K562 (cell line): Measurements from ENCODE around the gene ZMIZ1. TPM values are rescaled to one million over a fixed set of nuclear protein-coding genes. Genes with fewer than 3 reads are reported as not detected.
A peak's percentile ranks its signal among the peaks of the same experiment; 100 is the strongest.

Source experiments
- ARNT ChIP-seq, 2 experiments: fragments of 450-650 bp; IDR thresholded peaks; 2 replicates each; pipeline ENCODE4 v1.6.1; 2016; ENCODE audit warnings: mild to moderate bottlenecking in 1 of 2
- E2F3 ChIP-seq: fragments of 250-450 bp; sonication (Bioruptor Pico); IDR thresholded peaks from 2 replicates; pipeline ENCODE4 v1.4.0; 2020; ENCODE audit warnings: mild to moderate bottlenecking
- FOXA3 ChIP-seq, 2 experiments: fragments of 450-650 bp in 1 of 2; sonication (generic) in 1 of 2; formaldehyde crosslinking; IDR thresholded peaks in 1 of 2; conservative IDR thresholded peaks in 1 of 2; 2 replicates each; pipeline versions ENCODE4 v1.4.0 to v1.8.0; 2020 to 2022; ENCODE audit warnings: mild to moderate bottlenecking in 2 of 2, missing genetic modification reagents in 1 of 2
- FUS ChIP-seq: fragments of 200-400 bp; formaldehyde crosslinking; optimal IDR thresholded peaks from 2 replicates; pipeline ENCODE3; 2017; ENCODE audit warnings: low read depth, low read length
- HLTF ChIP-seq: fragments of 450-650 bp; IDR thresholded peaks from 2 replicates; pipeline ENCODE4 v1.6.1; 2016
- HNRNPH1 ChIP-seq: fragments of 200-400 bp; formaldehyde crosslinking; optimal IDR thresholded peaks from 2 replicates; pipeline ENCODE3; 2017; ENCODE audit warnings: low read depth, mild to moderate bottlenecking, low read length, moderate library complexity
- KAT2B ChIP-seq: IDR thresholded peaks from one replicate; pipeline ENCODE4 v1.6.1; 2012; ENCODE audit warnings: low read depth, mild to moderate bottlenecking, control low read depth, inconsistent platforms, low read length, moderate library complexity
- LCOR ChIP-seq: sonication (generic); formaldehyde crosslinking; IDR thresholded peaks from 2 replicates; pipeline ENCODE4 v1.8.0; 2022; ENCODE audit warnings: mild to moderate bottlenecking, missing genetic modification reagents
- MTA3 ChIP-seq: fragments of 450-650 bp; formaldehyde crosslinking; IDR thresholded peaks from 2 replicates; pipeline ENCODE4 v1.6.1; 2017; ENCODE audit warnings: mild to moderate bottlenecking, borderline replicate concordance
- NBN ChIP-seq: fragments of 450-650 bp; IDR thresholded peaks from 2 replicates; pipeline ENCODE4 v1.6.1; 2016; ENCODE audit warnings: low read depth, mild to moderate bottlenecking
- NCOA2 ChIP-seq, 2 experiments: fragments of 450-650 bp; IDR thresholded peaks; 2 replicates each; pipeline ENCODE4 v1.6.1; 2018; ENCODE audit warnings: mild to moderate bottlenecking in 2 of 2, moderate library complexity in 1 of 2; ENCODE audit not compliant: partially characterized antibody in 2 of 2
- NR4A1 ChIP-seq, 2 experiments: fragments of 250-450 bp in 1 of 2; fragments of 450-650 bp in 1 of 2; sonication (Bioruptor Pico) in 1 of 2; IDR thresholded peaks; 2 replicates each; pipeline versions ENCODE4 v1.4.0 to v1.6.1; 2016 to 2020; ENCODE audit warnings: mild to moderate bottlenecking in 2 of 2, missing compliant biosample characterization in 1 of 2, missing genetic modification characterization in 1 of 2, moderate library complexity in 1 of 2
- PHB ChIP-seq: fragments of 250-450 bp; sonication (Bioruptor Pico); IDR thresholded peaks from 2 replicates; pipeline ENCODE4 v1.5.0; 2021
- POU5F1 ChIP-seq: fragments of 150-350 bp; IDR thresholded peaks from 2 replicates; pipeline ENCODE4 v1.6.1; 2014; ENCODE audit warnings: borderline replicate concordance, low read length, low read depth, mild to moderate bottlenecking; ENCODE audit not compliant: partially characterized antibody
- PPARD ChIP-seq: fragments of 250-450 bp; sonication (Bioruptor Pico); IDR thresholded peaks from 2 replicates; pipeline ENCODE4 v1.8.0; 2022; ENCODE audit warnings: inconsistent platforms, mild to moderate bottlenecking, moderate library complexity
- RFX5 ChIP-seq: IDR thresholded peaks from 2 replicates; pipeline ENCODE4 v1.6.1; 2011; ENCODE audit warnings: low read depth, mild to moderate bottlenecking, improper control_type of control experiment, low read length
- SOX6 ChIP-seq: fragments of 450-650 bp; IDR thresholded peaks from 2 replicates; pipeline ENCODE4 v1.6.1; 2014; ENCODE audit warnings: mild to moderate bottlenecking
- STAG1 ChIP-seq: sonication (generic); formaldehyde crosslinking; IDR thresholded peaks from 2 replicates; pipeline ENCODE4 v1.5.0; 2020; ENCODE audit warnings: missing genetic modification reagents, borderline replicate concordance
- TAF9B ChIP-seq: fragments of 450-650 bp; IDR thresholded peaks from 2 replicates; pipeline ENCODE4 v1.6.1; 2018; ENCODE audit warnings: mild to moderate bottlenecking; ENCODE audit not compliant: partially characterized antibody
- WHSC1 ChIP-seq: IDR thresholded peaks from one replicate; pipeline ENCODE4 v1.6.1; 2012; ENCODE audit warnings: low read length, control low read depth, inconsistent platforms
- ZNF146 ChIP-seq: IDR thresholded peaks from one replicate; pipeline ENCODE4 v1.6.1; 2018; ENCODE audit warnings: missing compliant biosample characterization; ENCODE audit not compliant: unreplicated experiment
- ZNF174 ChIP-seq: fragments of 250-450 bp; sonication (Bioruptor Pico); IDR thresholded peaks from 2 replicates; pipeline ENCODE4 v1.4.0; 2020; ENCODE audit warnings: mild to moderate bottlenecking
- ZNF41 ChIP-seq: fragments of 250-450 bp; sonication (Bioruptor Pico); conservative IDR thresholded peaks from 2 replicates; pipeline ENCODE4 v1.4.0; 2020; ENCODE audit warnings: mild to moderate bottlenecking
- polyA plus RNA-seq, 8 experiments: library from polyadenylated mRNA; depleted of rRNA in 4 of 8; stranded (reverse) in 5 of 8; unstranded in 3 of 8; fragments of >200 nt; fragmentation: Nextera tagmentation in 2 of 8; fragmentation: Illumina TruSeq in 1 of 8; extraction: Ambion mirVana in 2 of 8; extraction: Trizol in 1 of 8; gene quantifications; 2 replicates each; pipeline versions ENCODE4 v1.2.1 to v1.2.3, GENCODE V29; 2011 to 2014; ENCODE audit warnings: inconsistent platforms in 1 of 8, missing spikeins in 1 of 8
- total RNA-seq, 7 experiments: library from RNA; depleted of rRNA in 6 of 7; stranded (reverse); fragments of >200 nt in 6 of 7; fragmentation: Illumina TruSeq in 2 of 7; extraction: Trizol in 2 of 7; gene quantifications; 2 replicates each; pipeline versions ENCODE4 v1.2.1 to v1.2.3, GENCODE V29; 2011 to 2021; ENCODE audit warnings: low replicate concordance in 1 of 7
- TF ChIP-seq, protein P1 (sequence below): fragments of 250-450 bp; sonication (Bioruptor Pico); IDR thresholded peaks from 2 replicates; pipeline ENCODE4 v1.4.0; 2020; ENCODE audit warnings: mild to moderate bottlenecking, moderate library complexity, borderline replicate concordance
- TF ChIP-seq, protein P2 (sequence below): fragments of 450-650 bp; IDR thresholded peaks from 2 replicates; pipeline ENCODE4 v1.6.1; 2016; ENCODE audit warnings: missing biosample characterization, missing genetic modification characterization
- TF ChIP-seq, protein P3 (sequence below): fragments of 450-650 bp; conservative IDR thresholded peaks from 2 replicates; pipeline ENCODE4 v1.6.1; 2016; ENCODE audit warnings: missing genetic modification characterization, low read depth, mild to moderate bottlenecking, missing compliant biosample characterization, moderate library complexity

The ZMIZ1 gene
- total and polyA plus RNA-seq, 9 of the 15 experiments (the other 6 are each of a cell fraction or from before 2014, with no cell fraction given), result 1.0 to 37.3 (median 4.3) TPM

DNA sequence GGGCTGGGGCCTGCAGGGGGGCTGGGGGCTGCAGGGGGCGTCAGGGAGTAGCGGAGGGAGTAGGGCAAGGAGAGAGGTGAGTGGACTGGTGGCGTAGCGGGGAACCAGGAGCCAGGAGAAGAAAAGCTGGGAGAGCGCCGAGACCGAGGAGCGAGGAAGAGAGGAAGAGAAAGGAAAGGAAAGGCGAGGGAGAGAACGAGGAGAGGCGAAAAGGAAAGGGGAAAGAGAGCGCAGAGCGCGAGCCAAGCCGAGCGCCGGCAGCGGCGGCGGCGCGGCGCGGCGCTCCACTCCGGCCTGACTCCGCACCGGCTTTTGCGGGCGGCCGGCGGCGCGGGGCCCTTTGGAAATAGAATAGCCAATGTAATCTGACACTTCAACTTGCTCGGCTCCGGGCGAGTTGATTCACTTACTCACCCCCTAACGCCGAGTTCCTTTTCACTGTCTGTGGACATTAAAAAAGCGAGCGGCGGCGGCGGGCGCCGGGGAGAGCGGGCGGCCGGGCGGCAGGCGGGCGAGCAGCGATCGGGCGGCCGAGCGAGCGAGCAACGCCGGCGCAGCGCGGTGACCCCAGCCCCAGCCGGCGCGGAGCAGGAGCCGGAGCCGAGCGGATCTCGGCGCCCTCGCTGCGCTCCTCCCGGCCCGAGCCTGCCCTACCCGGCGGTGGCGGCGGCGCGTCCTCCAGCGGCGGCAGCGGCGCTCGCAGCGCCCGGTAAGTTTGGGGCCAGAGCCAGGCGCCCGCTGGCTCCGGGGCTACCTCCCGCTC, at the start of gene ZMIZ1 (continued):
- TF ChIP-seq, protein P1, sequence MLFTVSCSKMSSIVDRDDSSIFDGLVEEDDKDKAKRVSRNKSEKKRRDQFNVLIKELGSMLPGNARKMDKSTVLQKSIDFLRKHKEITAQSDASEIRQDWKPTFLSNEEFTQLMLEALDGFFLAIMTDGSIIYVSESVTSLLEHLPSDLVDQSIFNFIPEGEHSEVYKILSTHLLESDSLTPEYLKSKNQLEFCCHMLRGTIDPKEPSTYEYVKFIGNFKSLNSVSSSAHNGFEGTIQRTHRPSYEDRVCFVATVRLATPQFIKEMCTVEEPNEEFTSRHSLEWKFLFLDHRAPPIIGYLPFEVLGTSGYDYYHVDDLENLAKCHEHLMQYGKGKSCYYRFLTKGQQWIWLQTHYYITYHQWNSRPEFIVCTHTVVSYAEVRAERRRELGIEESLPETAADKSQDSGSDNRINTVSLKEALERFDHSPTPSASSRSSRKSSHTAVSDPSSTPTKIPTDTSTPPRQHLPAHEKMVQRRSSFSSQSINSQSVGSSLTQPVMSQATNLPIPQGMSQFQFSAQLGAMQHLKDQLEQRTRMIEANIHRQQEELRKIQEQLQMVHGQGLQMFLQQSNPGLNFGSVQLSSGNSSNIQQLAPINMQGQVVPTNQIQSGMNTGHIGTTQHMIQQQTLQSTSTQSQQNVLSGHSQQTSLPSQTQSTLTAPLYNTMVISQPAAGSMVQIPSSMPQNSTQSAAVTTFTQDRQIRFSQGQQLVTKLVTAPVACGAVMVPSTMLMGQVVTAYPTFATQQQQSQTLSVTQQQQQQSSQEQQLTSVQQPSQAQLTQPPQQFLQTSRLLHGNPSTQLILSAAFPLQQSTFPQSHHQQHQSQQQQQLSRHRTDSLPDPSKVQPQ (CRISPR knock-in tag), result no peak
- TF ChIP-seq HNRNPH1 (no peak), WHSC1 (no peak), KAT2B (no peak), NCOA2 (IDR thresholded peaks at IDR 0.05; ENCODE audit: partially characterized antibody in 2 of 2) (no peak), ZNF41 (CRISPR knock-in tag) (no peak), FOXA3 (CRISPR knock-in tag; conservative IDR thresholded peaks at IDR 0.05 in 1 of 2, IDR thresholded peaks at IDR 0.05 in 1 of 2) (no peak), E2F3 (CRISPR knock-in tag) (no peak), PPARD (CRISPR knock-in tag) (no peak), NBN (no peak), TAF9B (no peak), STAG1 (no peak; the same call in 1 of the 2 replicates), SOX6 (0 out of 2 replicates have a peak, but pooled peaks have one; percentile 63), RFX5 (peak; percentile 70), FUS (no peak), ZNF174 (CRISPR knock-in tag) (no peak), HLTF (peak; percentile 81; the same call in 1 of the 2 replicates), MTA3 (peak; percentile 20; the same call in 1 of the 2 replicates), ZNF146 (no peak), PHB (CRISPR knock-in tag) (no peak), NR4A1 (CRISPR knock-in tag; IDR thresholded peaks at IDR 0.05) (no peak), NR4A1 (tag; IDR thresholded peaks at IDR 0.05) (no peak), POU5F1 (no peak), LCOR (no peak), ARNT (IDR thresholded peaks at IDR 0.05) (no peak)
- TF ChIP-seq, protein P2, sequence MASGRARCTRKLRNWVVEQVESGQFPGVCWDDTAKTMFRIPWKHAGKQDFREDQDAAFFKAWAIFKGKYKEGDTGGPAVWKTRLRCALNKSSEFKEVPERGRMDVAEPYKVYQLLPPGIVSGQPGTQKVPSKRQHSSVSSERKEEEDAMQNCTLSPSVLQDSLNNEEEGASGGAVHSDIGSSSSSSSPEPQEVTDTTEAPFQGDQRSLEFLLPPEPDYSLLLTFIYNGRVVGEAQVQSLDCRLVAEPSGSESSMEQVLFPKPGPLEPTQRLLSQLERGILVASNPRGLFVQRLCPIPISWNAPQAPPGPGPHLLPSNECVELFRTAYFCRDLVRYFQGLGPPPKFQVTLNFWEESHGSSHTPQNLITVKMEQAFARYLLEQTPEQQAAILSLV (tag), result no peak
- TF ChIP-seq, protein P3, sequence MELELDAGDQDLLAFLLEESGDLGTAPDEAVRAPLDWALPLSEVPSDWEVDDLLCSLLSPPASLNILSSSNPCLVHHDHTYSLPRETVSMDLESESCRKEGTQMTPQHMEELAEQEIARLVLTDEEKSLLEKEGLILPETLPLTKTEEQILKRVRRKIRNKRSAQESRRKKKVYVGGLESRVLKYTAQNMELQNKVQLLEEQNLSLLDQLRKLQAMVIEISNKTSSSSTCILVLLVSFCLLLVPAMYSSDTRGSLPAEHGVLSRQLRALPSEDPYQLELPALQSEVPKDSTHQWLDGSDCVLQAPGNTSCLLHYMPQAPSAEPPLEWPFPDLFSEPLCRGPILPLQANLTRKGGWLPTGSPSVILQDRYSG (tag), result no peak
